Upper lobe of left lung (tissue), 6 donors: Measurements from ENCODE around the gene FBL. TPM values are rescaled to one million over a fixed set of nuclear protein-coding genes. Genes with fewer than 3 reads are reported as not detected.
A peak's percentile ranks its signal among the peaks of the same experiment; 100 is the strongest.
"Not testable (repeated sequence)": the region's sequence is repeated elsewhere in the genome, so short reads cannot be mapped to it uniquely, and the experiment has no call there.

Source experiments
- ATAC-seq, 2 donors: fragments of 200-7000 bp; cut with Tn5 transposase; one replicate each; pipeline ENCODE4 v1.9.1; 2022; ENCODE audit warnings: mild to moderate bottlenecking in 2 of 2, moderate library complexity in 2 of 2; ENCODE audit not compliant: low FRiP score in 2 of 2
- DNase-seq, 2 donors: peaks; one replicate each; pipeline ENCODE4 v3.0.0-alpha.2; 2019 to 2020
- H3K27ac ChIP-seq, 4 donors: fragments of 200-600 bp; sonication (generic); one replicate each; pipeline ENCODE4 v1.5.1; 2016 to 2019
- H3K27me3 ChIP-seq, 4 donors: fragments of 200-600 bp; sonication (generic); one replicate each; pipeline ENCODE4 v1.5.1; 2017 to 2019
- H3K36me3 ChIP-seq, 4 donors: fragments of 200-600 bp; sonication (generic); one replicate each; pipeline ENCODE4 v1.5.1; 2016 to 2019
- H3K4me1 ChIP-seq, 4 donors: fragments of 200-600 bp; sonication (generic); one replicate each; pipeline ENCODE4 v1.5.1; 2018 to 2019
- H3K4me3 ChIP-seq, 4 donors: fragments of 200-600 bp; sonication (generic); one replicate each; pipeline ENCODE4 v1.5.1; 2017 to 2019; ENCODE audit warnings: mild to moderate bottlenecking in 2 of 4, moderate library complexity in 1 of 4
- H3K9me3 ChIP-seq, 4 donors: fragments of 200-600 bp; sonication (generic); one replicate each; pipeline ENCODE4 v1.5.1; 2018 to 2019
- EP300 ChIP-seq, 4 donors: sonication (generic); formaldehyde crosslinking; IDR thresholded peaks; one replicate each; pipeline ENCODE4 v1.5.1; 2017; ENCODE audit warnings: antibody characterized with exemption in 4 of 4, control low read depth in 2 of 4
- POLR2A ChIP-seq, 4 donors: fragments of 450-650 bp; IDR thresholded peaks; one replicate each; pipeline ENCODE4 v1.5.1; 2016 to 2017; ENCODE audit warnings: antibody characterized with exemption in 4 of 4, mild to moderate bottlenecking in 2 of 4
- POLR2AphosphoS5 ChIP-seq, 2 donors: sonication (generic); formaldehyde crosslinking; IDR thresholded peaks; one replicate each; pipeline ENCODE4 v1.5.1; 2017; ENCODE audit warnings: antibody characterized with exemption in 2 of 2
- WGBS, 2 donors: methylation state at CpG; one replicate each; pipeline ENCODE4 v1.1.5; 2017 to 2018; 5-methylcytosine and 5-hydroxymethylcytosine counted together
- total RNA-seq, 6 donors: library from RNA; depleted of rRNA in 4 of 6; stranded (reverse); fragments of >200 nt in 4 of 6; gene quantifications; one replicate each; pipeline versions ENCODE4 v1.1.0 to v1.2.1, GENCODE V29; 2016 to 2021
- TF ChIP-seq, protein P1 (sequence below), 6 experiments: fragments of 450-650 bp in 4 of 6; fragments of 200-600 bp in 2 of 6; sonication (generic) in 2 of 6; IDR thresholded peaks; one replicate each; pipeline ENCODE4 v1.5.1; 2016 to 2019; ENCODE audit warnings: antibody characterized with exemption in 6 of 6
- donor health status: DM: no; HTN: no; CAD: no; lungs with moderate emphysema.
- donor health status: DM: no; HTN: yes; CAD: no; lungs with severe emphysema.

FBL gene
- total RNA-seq, 6 donors from 2014 or later, result 75.4 to 143 (median 110) TPM

DNA sequence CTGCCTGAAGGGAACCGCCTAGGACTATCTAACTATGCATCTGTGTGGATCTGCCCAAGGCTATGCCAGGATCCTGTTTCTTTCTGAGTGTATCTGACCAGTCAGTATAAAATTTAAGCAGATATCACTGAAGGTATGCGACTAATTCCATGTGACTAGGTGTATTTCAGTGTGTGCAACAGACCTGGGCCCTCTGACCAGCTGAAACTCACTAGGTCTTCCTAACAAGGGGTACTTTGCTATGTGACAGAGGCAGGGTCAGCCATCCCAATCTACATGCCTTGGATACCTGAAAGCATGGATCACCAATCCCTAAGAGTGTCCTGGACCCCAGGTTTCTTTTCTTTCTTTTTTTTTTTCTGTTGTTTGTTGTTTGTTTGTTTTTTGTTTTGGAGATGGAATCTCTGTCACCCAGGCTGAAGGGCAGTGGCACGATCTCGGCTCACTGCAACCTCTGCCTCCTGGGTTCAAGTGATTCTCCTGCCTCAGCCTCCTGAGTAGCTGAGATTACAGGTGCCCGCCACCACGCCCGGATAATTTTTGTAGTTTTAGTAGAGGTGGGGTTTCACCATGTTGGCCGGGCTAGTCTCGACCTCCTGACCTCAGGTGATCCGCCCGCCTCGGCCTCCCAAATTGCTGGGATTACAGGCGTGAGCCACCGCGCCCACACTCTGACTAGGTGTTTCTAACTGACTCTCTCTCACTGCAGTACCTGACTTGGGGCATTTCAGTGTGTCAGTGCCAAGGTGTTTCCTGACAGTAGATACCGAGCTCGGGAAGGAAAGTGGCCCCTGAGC is 44.8 kb upstream of the FBL start:
- H3K4me1 ChIP-seq, result peaks cover 0 to 8% (median 3%) of the 10 kb centered on the region in 4 donors
- H3K4me3 ChIP-seq, result no peak overlapping the region
- H3K9me3 ChIP-seq, result no peaks in the 10 kb centered on the region
- WGBS, 2 donors, result 79 to 90% methylated on average over 15 to 17 of the region's 17 CpGs
- no peaks in the 10 kb centered on the region for H3K36me3 ChIP-seq
- DNase-seq, result peak in 1 of 2 donors; percentile 33
- no peak for ATAC-seq
- TF ChIP-seq POLR2A (IDR thresholded peaks at IDR 0.05) (no peak), POLR2AphosphoS5 (IDR thresholded peaks at IDR 0.05) (no peak), EP300 (IDR thresholded peaks at IDR 0.05) (no peak)
- TF ChIP-seq, protein P1, sequence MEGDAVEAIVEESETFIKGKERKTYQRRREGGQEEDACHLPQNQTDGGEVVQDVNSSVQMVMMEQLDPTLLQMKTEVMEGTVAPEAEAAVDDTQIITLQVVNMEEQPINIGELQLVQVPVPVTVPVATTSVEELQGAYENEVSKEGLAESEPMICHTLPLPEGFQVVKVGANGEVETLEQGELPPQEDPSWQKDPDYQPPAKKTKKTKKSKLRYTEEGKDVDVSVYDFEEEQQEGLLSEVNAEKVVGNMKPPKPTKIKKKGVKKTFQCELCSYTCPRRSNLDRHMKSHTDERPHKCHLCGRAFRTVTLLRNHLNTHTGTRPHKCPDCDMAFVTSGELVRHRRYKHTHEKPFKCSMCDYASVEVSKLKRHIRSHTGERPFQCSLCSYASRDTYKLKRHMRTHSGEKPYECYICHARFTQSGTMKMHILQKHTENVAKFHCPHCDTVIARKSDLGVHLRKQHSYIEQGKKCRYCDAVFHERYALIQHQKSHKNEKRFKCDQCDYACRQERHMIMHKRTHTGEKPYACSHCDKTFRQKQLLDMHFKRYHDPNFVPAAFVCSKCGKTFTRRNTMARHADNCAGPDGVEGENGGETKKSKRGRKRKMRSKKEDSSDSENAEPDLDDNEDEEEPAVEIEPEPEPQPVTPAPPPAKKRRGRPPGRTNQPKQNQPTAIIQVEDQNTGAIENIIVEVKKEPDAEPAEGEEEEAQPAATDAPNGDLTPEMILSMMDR (IDR thresholded peaks at IDR 0.05), result no peak
- no peak overlapping the region for H3K27ac ChIP-seq
- peaks cover 0 to 10% (median 0%) of the 10 kb centered on the region in 4 donors for H3K27me3 ChIP-seq

DNA sequence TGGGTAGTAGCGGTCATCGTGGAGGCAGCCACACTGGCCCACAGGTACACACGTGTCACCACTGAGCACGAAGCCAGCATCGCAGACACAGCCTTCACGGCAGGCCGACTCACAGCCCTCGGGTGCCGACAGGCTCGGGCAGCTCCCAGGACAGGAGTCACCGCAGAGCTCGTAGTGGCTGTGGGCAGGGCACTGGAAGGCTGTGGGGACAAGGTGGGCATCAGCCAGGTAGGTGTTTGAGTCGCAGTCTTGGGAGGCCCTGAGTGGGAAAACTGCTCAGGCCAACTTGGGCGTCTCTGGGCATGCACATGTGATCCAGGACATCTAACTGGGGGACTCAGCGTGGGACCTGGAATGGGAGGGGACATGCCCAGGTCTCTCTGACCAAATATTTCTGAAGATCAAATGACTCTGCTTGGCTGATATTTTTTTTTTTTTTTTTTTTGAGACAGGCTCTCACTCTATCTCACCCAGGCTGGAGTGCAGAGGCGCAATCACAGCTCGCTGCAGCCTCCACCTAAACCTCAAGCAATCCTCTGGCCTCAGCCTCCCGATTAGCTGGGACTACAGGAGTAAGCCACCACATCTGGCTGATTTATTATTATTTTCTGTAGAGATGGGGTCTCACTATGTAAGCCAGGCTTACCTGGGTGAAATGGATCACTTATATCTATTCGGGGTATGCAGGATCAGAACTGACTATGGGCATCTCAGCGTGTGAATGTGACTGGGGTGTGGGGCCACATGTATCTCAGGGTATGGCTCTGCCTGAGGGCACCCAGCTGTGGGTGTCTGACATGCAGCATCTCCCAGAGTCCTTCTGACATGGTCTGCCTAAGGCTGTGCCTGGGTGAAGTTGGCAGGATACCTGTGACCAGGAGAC is 43.9 kb upstream of the FBL start:
- not testable (repeated sequence) for H3K9me3 ChIP-seq, ATAC-seq, H3K4me1 ChIP-seq, H3K27ac ChIP-seq, H3K4me3 ChIP-seq, H3K36me3 ChIP-seq
- H3K27me3 ChIP-seq, result peaks cover 0 to 10% (median 0%) of the 10 kb centered on the region in 4 donors
- 92 to 95% methylated on average over 16 to 18 of the region's 20 CpGs for WGBS, 2 donors
- DNase-seq, result peak in 1 of 2 donors; percentile 83

DNA sequence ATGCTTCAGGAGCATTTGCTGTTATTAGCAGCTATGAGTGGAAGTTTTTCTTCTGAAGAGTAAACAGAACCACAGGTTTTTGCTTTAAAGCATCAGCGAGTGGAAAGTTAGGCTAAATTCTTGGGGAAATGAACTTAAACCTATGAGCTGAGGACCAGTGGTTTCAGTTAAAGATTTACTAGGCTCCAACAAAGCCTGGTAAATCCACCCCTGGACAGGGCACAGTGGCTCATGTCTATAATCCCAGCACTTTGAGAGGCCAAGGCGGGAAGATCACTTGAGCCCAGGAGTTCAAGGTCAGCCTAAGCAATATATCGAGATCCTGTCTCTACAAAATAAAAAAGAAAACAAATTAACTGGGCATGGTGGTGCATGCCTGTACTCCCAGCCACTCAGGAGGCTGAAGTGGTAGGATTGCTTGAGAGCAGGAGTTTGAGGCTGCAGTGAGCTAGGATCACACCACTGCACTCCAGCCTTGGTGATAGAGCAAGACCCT is 41.3 kb upstream of the FBL start:
- not testable (repeated sequence) for H3K9me3 ChIP-seq, ATAC-seq, H3K27me3 ChIP-seq, H3K4me3 ChIP-seq, H3K36me3 ChIP-seq, H3K27ac ChIP-seq, DNase-seq, H3K4me1 ChIP-seq
- WGBS, 2 donors, result 47 to 57% methylated on average over 2 of the region's 3 CpGs

DNA sequence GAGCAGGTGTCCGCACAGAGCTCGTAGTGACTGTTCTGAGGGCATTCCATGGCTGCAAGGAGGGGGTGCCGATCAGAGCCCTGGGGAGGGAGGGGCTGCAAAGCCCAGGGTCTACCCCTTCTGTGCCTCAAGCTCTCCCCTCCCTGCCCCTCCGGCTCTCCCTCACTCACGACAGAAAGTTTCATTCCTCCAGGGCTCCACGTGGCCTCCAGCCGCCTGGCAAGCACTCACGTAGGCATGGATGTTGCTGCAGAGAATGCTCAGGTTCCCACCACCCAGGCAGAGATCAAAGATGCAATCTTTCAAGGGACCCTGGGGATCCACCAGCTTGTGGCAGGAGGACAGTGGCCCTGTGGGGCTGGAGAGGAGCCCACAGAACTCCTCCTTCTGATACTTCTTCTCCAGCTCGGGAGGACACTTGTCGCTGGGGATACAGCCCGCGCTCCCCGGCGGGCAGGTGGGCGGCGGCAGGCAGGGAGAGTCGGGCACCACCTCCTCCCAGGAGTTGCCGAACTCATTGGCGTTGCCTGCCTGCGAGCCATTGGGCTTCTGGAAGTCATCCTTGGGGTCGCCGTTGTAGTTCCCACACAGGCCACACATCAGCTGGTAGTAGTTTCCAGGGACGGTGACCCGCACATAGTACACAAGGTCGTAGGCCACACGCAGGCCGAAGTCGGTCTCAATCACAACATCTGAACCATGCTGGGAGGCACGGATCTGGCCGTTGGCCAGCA is 39.8 kb upstream of the FBL start:
- WGBS, 2 donors, result 66 to 90% methylated on average over 9 to 22 of the region's 30 CpGs
- H3K4me1 ChIP-seq, H3K27me3 ChIP-seq, H3K27ac ChIP-seq, H3K9me3 ChIP-seq, H3K4me3 ChIP-seq, H3K36me3 ChIP-seq: not testable (repeated sequence)
- DNase-seq (peak in 1 of 2 donors; percentile 64), ATAC-seq (peak in 1 of 2 donors; percentile 1)

DNA sequence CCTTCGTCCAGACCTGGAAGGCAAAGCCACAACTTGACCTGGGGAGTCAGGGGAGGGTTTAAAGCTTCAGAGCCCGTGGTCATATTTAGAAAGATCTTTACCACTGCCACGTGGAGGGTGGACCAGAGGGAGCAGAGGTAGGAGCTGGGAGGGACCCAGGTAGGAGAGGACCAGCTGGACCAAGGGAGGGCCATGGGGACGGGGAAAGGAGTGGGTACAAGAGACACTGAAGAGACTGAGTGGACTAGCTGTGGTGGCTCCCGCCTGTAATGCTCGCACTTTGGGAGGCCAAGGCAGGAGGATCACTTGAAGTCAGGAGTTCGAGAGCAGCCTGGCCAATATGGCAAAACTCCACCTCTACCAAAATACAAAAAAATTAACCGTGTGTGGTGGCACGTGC is 38.5 kb upstream of the FBL start:
- not testable (repeated sequence) for H3K36me3 ChIP-seq, H3K27me3 ChIP-seq, H3K27ac ChIP-seq, H3K9me3 ChIP-seq, H3K4me1 ChIP-seq, H3K4me3 ChIP-seq, ATAC-seq, DNase-seq
- WGBS, 2 donors, result 73 to 82% methylated on average over 5 of the region's 9 CpGs

DNA sequence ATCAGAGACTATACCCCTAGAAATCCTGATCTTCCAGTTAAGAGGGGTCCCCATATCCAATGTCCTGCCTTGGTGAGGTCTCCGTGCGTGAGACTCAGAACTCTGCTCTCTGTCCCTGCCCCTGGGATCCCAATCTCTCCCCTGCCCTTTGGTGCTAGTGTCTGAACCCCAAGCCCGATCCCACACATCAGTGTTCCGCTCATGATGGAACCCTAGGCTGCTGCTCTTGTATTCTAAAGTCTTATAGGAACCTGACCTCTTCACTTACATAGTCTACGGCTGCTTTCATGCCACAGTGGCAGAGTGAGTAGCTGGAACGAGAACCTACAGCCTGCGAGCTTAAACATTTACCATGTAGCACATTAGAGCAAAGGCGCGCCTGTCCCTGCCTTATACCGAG is 36.5 kb upstream of the FBL start:
- not testable (repeated sequence) for H3K4me3 ChIP-seq, H3K9me3 ChIP-seq, H3K27ac ChIP-seq, ATAC-seq, H3K4me1 ChIP-seq, H3K36me3 ChIP-seq, DNase-seq, H3K27me3 ChIP-seq
- WGBS, 2 donors, result 81 to 82% methylated on average over 6 to 7 of the region's 10 CpGs

DNA sequence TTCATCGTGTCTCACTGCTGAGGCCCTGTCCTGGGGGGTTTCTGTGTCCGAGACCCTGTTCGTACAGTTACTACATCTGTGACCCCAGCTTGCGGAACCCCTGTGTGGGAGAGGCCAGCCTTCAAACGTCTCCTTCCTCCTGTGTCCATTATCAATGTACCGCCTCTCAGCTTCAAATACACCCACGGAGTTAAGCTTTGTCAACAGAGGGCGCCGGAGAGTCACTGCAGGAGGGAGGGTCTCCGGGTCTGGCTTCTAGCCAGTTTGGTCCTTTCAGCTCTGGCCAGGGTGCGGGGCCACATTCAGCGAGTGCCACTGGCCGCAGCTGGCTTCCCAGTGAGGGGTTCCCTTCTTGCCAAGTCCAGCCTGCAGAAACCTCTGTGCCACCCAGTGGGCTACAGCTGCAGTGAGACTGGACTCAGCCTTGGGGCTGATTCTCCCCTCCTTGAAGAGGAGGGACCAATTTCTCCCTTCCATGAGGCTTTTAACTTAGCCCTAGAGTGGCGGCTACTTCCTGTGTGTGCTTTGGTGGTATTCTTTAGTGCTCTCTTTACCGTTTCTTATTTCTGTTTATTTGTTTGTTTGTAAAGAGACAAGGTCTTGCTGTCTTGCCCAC is 35.4 kb upstream of the FBL start:
- ATAC-seq (peak; percentile 47 to 64), DNase-seq (peak in 1 of 2 donors; percentile 15)
- not testable (repeated sequence) for H3K4me3 ChIP-seq, H3K9me3 ChIP-seq, H3K27ac ChIP-seq, H3K36me3 ChIP-seq, H3K27me3 ChIP-seq, H3K4me1 ChIP-seq
- WGBS, 2 donors, result 6 to 16% methylated on average over 10 to 15 of the region's 15 CpGs

DNA sequence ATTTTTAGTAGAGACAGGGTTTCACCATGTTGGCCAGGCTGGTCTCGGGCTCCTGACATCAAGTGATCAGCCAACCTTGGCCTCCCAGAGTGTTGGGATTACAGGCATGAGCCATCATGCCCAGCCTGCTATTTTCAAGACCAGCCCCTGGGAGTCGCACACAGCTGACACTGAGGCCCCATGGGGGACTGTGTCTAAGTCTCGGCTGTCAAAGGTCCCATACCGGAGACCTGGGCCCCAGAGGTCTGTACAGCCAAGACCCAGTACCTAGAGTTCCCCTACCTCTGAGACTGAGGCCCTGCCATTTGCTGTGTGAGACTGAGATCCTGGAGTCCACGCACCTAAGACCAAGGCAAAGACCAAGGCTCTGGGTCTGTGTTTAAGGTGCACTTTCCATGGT is 34.1 kb upstream of the FBL start:
- not testable (repeated sequence) for ATAC-seq, H3K36me3 ChIP-seq, H3K27me3 ChIP-seq, H3K27ac ChIP-seq, H3K4me3 ChIP-seq, DNase-seq, H3K4me1 ChIP-seq, H3K9me3 ChIP-seq
- 93 to 100% methylated on average over 1 to 4 of the region's 5 CpGs for WGBS, 2 donors

DNA sequence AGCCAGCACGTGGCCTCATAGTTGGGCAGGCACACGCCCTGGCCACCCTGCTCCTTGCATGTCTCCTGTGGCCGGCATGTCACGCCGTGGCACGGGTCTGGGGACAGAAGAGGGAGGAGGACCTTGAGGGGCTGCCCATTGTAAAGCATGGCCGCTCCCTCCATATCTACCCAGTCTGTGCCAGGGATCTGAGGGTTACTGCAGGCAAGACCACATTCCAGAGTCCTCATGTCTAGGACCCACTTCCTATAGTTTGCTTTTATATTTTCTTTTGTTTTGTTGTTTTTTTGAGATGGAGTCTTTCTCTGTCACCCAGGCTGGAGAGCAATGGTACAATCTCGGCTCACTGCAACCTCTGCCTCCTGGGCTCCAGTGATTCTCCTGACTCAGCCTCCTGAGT is 33.6 kb upstream of the FBL start:
- not testable (repeated sequence) for H3K4me3 ChIP-seq, H3K9me3 ChIP-seq, ATAC-seq, H3K27me3 ChIP-seq, DNase-seq, H3K27ac ChIP-seq, H3K36me3 ChIP-seq, H3K4me1 ChIP-seq
- 77 to 85% methylated on average over 2 to 6 of the region's 8 CpGs for WGBS, 2 donors

DNA sequence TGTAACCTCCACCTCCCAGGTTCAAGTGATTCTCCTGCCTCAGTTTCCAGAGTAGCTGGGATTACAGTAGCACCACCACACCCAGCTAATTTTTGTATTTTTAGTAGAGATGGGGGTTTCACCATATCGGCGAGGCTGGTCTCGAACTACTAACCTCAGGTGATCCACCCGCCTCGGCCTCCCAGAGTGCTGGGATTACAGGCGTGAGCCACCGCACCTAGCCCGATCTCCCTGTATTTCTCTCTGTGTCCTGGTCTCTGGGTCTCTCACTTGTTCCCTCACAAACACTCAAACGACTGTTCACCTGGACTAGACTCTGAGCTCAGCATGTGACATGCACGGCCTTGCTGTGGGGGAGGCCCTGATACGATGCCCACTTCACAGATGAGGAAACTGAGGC is 32.7 kb upstream of the FBL start:
- WGBS, 2 donors, result 77 to 88% methylated on average over 11 of the region's 11 CpGs
- not testable (repeated sequence) for H3K27ac ChIP-seq, ATAC-seq, H3K36me3 ChIP-seq, H3K4me1 ChIP-seq, H3K4me3 ChIP-seq, H3K9me3 ChIP-seq, H3K27me3 ChIP-seq
- DNase-seq, result peak in 1 of 2 donors; percentile 8
